Activated CD8-positive, alpha-beta memory T cell treated with anti-CD3 and anti-CD28 coated beads for 1 hour (primary cell): ENCODE data around the gene GREB1L.
"Not testable (repeated sequence)": the region's sequence is repeated elsewhere in the genome, so short reads cannot be mapped to it uniquely, and the experiment has no call there.

Experiments used
- DNase-seq, 2 donors: peaks; one replicate each; pipeline ENCODE4 v3.0.0-alpha.2; 2020; ENCODE audit warnings: low read depth in 1 of 2; ENCODE audit errors: extremely low read depth in 1 of 2

GREB1L gene

GRCh38 chr18:21303895-21304294 lies 61.9 kb downstream of the GREB1L start:
- no peak for DNase-seq

- no peak for DNase-seq
Observed at GRCh38 chr18:21305621-21306020, 63.6 kb downstream of the GREB1L start.

GRCh38 chr18:21306368-21306767 lies 64.3 kb downstream of the GREB1L start:
- no peak for DNase-seq

- no peak for DNase-seq
Observed at GRCh38 chr18:21307578-21307977, 65.5 kb downstream of the GREB1L start.

GRCh38 chr18:21309248-21309647 lies 67.2 kb downstream of the GREB1L start:
- DNase-seq, result no peak

- not testable (repeated sequence) for DNase-seq
Observed at GRCh38 chr18:21311980-21312379, 69.9 kb downstream of the GREB1L start.

- DNase-seq, result no peak
Observed at GRCh38 chr18:21313576-21313975, 71.5 kb downstream of the GREB1L start.

GRCh38 chr18:21314724-21315123 lies 72.7 kb downstream of the GREB1L start:
- DNase-seq, result no peak

GRCh38 chr18:21315126-21315525 lies 73.1 kb downstream of the GREB1L start:
- not testable (repeated sequence) for DNase-seq

GRCh38 chr18:21315741-21316197 lies 73.7 kb downstream of the GREB1L start:
- DNase-seq, result no peak

GRCh38 chr18:21316296-21316695 lies 74.3 kb downstream of the GREB1L start:
- no peak for DNase-seq

- DNase-seq, result no peak
Observed at GRCh38 chr18:21321711-21322110, 79.7 kb downstream of the GREB1L start.

GRCh38 chr18:21327101-21327500 lies 85.1 kb downstream of the GREB1L start:
- DNase-seq, result no peak

- no peak for DNase-seq
Observed at GRCh38 chr18:21330122-21330701, 88.2 kb downstream of the GREB1L start.

- no peak for DNase-seq
Observed at GRCh38 chr18:21331065-21331464, 89.0 kb downstream of the GREB1L start.

GRCh38 chr18:21335927-21336488 lies 94.0 kb downstream of the GREB1L start:
- DNase-seq, result no peak

- DNase-seq, result no peak
Observed at GRCh38 chr18:21336846-21337245, 94.8 kb downstream of the GREB1L start.

GRCh38 chr18:21341141-21341540 lies 99.1 kb downstream of the GREB1L start:
- no peak for DNase-seq

- DNase-seq, result no peak
Observed at GRCh38 chr18:21342372-21342771, 100.3 kb downstream of the GREB1L start.

- DNase-seq, result no peak
Observed at GRCh38 chr18:21344860-21345259, 102.8 kb downstream of the GREB1L start.

- DNase-seq, result no peak
Observed at GRCh38 chr18:21345840-21346239, 103.8 kb downstream of the GREB1L start.

GRCh38 chr18:21359746-21360145 lies 117.7 kb downstream of the GREB1L start:
- DNase-seq, result no peak

- no peak for DNase-seq
Observed at GRCh38 chr18:21361307-21361880, 119.4 kb downstream of the GREB1L start.
